GM18502 (cell line): ENCODE data around the gene SLC6A15.

ENCODE experiments used
- ATAC-seq: cut with Tn5 transposase; IDR thresholded peaks from one replicate; pipeline ENCODE4 v1.9.1; 2021; ENCODE audit warnings: mild to moderate bottlenecking; ENCODE audit not compliant: unreplicated experiment, poor library complexity

SLC6A15 gene

GRCh38 chr12:84810611-84811010 lies 102.0 kb downstream of the SLC6A15 start:
- ATAC-seq: no peak
